ENCODE measurements around the gene IRF3. TPM values are rescaled to one million over a fixed set of nuclear protein-coding genes. Genes with fewer than 3 reads are reported as not detected.
A peak's percentile ranks its signal among the peaks of the same experiment; 100 is the strongest.

Gene IRF3
- total RNA-seq, 1 donor: 27.2 TPM

GRCh38 chr19:49664171-49665035, 1.3 kb downstream of the IRF3 start:
- Histone ChIP-seq H3K4me3 (ENCODE audit: low read length) (peak overlapping the region; percentile 93), H3K4me1 (ENCODE audit: insufficient read depth, low read length) (peaks cover 23% of the 10 kb centered on the region), H3K9me3 (ENCODE audit: low read depth, low read length) (no peaks in the 10 kb centered on the region), H3K27me3 (ENCODE audit: insufficient read depth, low read length) (no peaks in the 10 kb centered on the region)

GRCh38 chr19:49663224-49663623, 2.4 kb downstream of the IRF3 start:
- H3K9me3 ChIP-seq (ENCODE audit: low read depth, low read length): no peaks in the 10 kb centered on the region
- H3K4me3 ChIP-seq (ENCODE audit: low read length): no peak overlapping the region
- H3K4me1 ChIP-seq (ENCODE audit: insufficient read depth, low read length): peaks cover 23% of the 10 kb centered on the region
- no peaks in the 10 kb centered on the region for H3K27me3 ChIP-seq (ENCODE audit: insufficient read depth, low read length)

GRCh38 chr19:49662011-49662410, 3.6 kb downstream of the IRF3 start:
- Histone ChIP-seq H3K4me3 (ENCODE audit: low read length) (no peak overlapping the region), H3K27me3 (ENCODE audit: insufficient read depth, low read length) (no peaks in the 10 kb centered on the region), H3K4me1 (ENCODE audit: insufficient read depth, low read length) (peaks cover 23% of the 10 kb centered on the region), H3K9me3 (ENCODE audit: low read depth, low read length) (no peaks in the 10 kb centered on the region)

- H3K9me3 ChIP-seq (ENCODE audit: low read depth, low read length): no peaks in the 10 kb centered on the region
- no peak overlapping the region for H3K4me3 ChIP-seq (ENCODE audit: low read length)
- no peaks in the 10 kb centered on the region for H3K27me3 ChIP-seq (ENCODE audit: insufficient read depth, low read length)
- H3K4me1 ChIP-seq (ENCODE audit: insufficient read depth, low read length): peaks cover 15% of the 10 kb centered on the region
Observed at GRCh38 chr19:49660338-49660961, 5.2 kb downstream of the IRF3 start.

GRCh38 chr19:49658566-49659442, 6.9 kb downstream of the IRF3 start:
- no peak overlapping the region for H3K4me3 ChIP-seq (ENCODE audit: low read length)
- no peaks in the 10 kb centered on the region for H3K27me3 ChIP-seq (ENCODE audit: insufficient read depth, low read length)
- peaks cover 11% of the 10 kb centered on the region for H3K4me1 ChIP-seq (ENCODE audit: insufficient read depth, low read length)
- H3K9me3 ChIP-seq (ENCODE audit: low read depth, low read length): no peaks in the 10 kb centered on the region

GRCh38 chr19:49658139-49658517, 7.5 kb downstream of the IRF3 start:
- no peaks in the 10 kb centered on the region for H3K9me3 ChIP-seq (ENCODE audit: low read depth, low read length)
- no peaks in the 10 kb centered on the region for H3K27me3 ChIP-seq (ENCODE audit: insufficient read depth, low read length)
- H3K4me3 ChIP-seq (ENCODE audit: low read length): no peak overlapping the region
- peaks cover 4% of the 10 kb centered on the region for H3K4me1 ChIP-seq (ENCODE audit: insufficient read depth, low read length)

- Histone ChIP-seq H3K4me3 (ENCODE audit: low read length) (no peak overlapping the region), H3K27me3 (ENCODE audit: insufficient read depth, low read length) (no peaks in the 10 kb centered on the region), H3K9me3 (ENCODE audit: low read depth, low read length) (no peaks in the 10 kb centered on the region), H3K4me1 (ENCODE audit: insufficient read depth, low read length) (no peaks in the 10 kb centered on the region)
Observed at GRCh38 chr19:49657493-49658138, 8.0 kb downstream of the IRF3 start.

GRCh38 chr19:49656456-49657109, 9.1 kb downstream of the IRF3 start:
- Histone ChIP-seq H3K4me1 (ENCODE audit: insufficient read depth, low read length) (no peaks in the 10 kb centered on the region), H3K27me3 (ENCODE audit: insufficient read depth, low read length) (no peaks in the 10 kb centered on the region), H3K9me3 (ENCODE audit: low read depth, low read length) (no peaks in the 10 kb centered on the region), H3K4me3 (ENCODE audit: low read length) (no peak overlapping the region)

- H3K4me1 ChIP-seq (ENCODE audit: insufficient read depth, low read length): no peaks in the 10 kb centered on the region
- H3K4me3 ChIP-seq (ENCODE audit: low read length): no peak overlapping the region
- no peaks in the 10 kb centered on the region for H3K27me3 ChIP-seq (ENCODE audit: insufficient read depth, low read length)
- no peaks in the 10 kb centered on the region for H3K9me3 ChIP-seq (ENCODE audit: low read depth, low read length)
Observed at GRCh38 chr19:49655570-49656455, 9.8 kb downstream of the IRF3 start.

GRCh38 chr19:49654581-49654980, 11.1 kb downstream of the IRF3 start:
- Histone ChIP-seq H3K27me3 (ENCODE audit: insufficient read depth, low read length) (no peaks in the 10 kb centered on the region), H3K4me1 (ENCODE audit: insufficient read depth, low read length) (no peaks in the 10 kb centered on the region), H3K9me3 (ENCODE audit: low read depth, low read length) (no peaks in the 10 kb centered on the region)

GRCh38 chr19:49653466-49653806, 12.2 kb downstream of the IRF3 start:
- no peak overlapping the region for H3K4me3 ChIP-seq (ENCODE audit: low read length)
- H3K9me3 ChIP-seq (ENCODE audit: low read depth, low read length): no peaks in the 10 kb centered on the region
- H3K27me3 ChIP-seq (ENCODE audit: insufficient read depth, low read length): no peaks in the 10 kb centered on the region
- no peaks in the 10 kb centered on the region for H3K4me1 ChIP-seq (ENCODE audit: insufficient read depth, low read length)

More at GRCh38 chr19:49654581-49654980, 11.1 kb downstream of the IRF3 start:
- H3K4me3 ChIP-seq (ENCODE audit: low read length): no peak overlapping the region

- Histone ChIP-seq H3K27me3 (ENCODE audit: insufficient read depth, low read length) (no peaks in the 10 kb centered on the region), H3K9me3 (ENCODE audit: low read depth, low read length) (no peaks in the 10 kb centered on the region), H3K4me1 (ENCODE audit: insufficient read depth, low read length) (no peaks in the 10 kb centered on the region), H3K4me3 (ENCODE audit: low read length) (no peak overlapping the region)
Observed at GRCh38 chr19:49652551-49653465, 12.8 kb downstream of the IRF3 start.

Data from mononuclear cell (primary cell).